NCI-H1930 (cell line): ENCODE data around the gene MLX.
"Not testable (repeated sequence)": the region's sequence is repeated elsewhere in the genome, so short reads cannot be mapped to it uniquely, and the experiment has no call there.

Experiments used
- DNase-seq, 2 experiments: peaks; one replicate each; lab custom pipeline; 2025; lab: John Stamatoyannopoulos, UW

The MLX gene

GRCh38 chr17:42579794-42580551 is 13.1 kb downstream of the MLX start:
- DNase-seq, result no peak

DNA sequence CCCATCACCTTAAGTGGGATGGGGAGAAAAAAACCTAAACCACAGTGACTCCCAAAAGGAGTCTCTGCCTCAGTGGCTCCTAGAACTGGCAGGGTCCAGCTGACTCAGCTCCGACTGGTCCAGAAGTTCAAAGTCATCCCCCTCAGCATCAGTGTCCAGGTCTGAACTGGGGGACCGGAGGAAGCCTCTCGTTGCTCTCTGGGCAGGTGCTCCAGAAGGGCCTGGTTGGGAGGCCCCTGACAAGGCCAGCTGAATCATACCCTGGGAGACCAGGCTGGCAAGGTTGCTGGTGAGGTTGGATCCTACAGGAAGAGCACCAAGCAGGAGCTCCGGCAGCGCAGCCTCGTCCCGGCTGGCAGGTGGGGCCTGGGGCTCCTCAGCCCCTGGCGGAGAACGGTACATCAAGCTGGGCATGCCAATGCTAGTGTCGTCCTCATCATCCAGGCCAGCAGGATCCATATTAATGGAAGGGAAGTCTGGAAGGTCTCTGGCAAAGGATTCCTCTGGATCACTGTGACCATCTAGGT is 14.9 kb downstream of the MLX start:
- DNase-seq, result no peak

- DNase-seq, result no peak
Observed at GRCh38 chr17:42584880-42585279, 18.0 kb downstream of the MLX start.

DNA sequence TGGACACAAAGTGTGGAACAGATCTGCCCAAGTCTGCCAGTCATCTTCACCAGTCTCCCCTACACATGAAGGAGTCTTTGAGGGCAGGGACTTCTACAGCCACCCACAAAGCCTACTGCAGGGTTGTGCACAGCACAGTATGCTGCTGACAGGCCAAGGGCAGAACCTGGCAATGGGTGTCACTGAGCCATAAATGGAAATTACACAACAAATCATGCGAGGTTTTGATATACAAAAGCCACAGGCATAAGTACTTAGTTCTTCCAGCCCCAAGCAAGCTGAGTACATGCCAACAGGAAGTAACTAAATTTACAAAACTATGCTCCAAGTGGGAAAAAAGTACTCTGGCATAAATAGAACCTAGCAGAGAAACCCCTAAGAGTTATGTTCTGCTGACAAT is 18.5 kb downstream of the MLX start:
- DNase-seq, result no peak

GRCh38 chr17:42586514-42587230 is 19.8 kb downstream of the MLX start:
- no peak for DNase-seq

DNA sequence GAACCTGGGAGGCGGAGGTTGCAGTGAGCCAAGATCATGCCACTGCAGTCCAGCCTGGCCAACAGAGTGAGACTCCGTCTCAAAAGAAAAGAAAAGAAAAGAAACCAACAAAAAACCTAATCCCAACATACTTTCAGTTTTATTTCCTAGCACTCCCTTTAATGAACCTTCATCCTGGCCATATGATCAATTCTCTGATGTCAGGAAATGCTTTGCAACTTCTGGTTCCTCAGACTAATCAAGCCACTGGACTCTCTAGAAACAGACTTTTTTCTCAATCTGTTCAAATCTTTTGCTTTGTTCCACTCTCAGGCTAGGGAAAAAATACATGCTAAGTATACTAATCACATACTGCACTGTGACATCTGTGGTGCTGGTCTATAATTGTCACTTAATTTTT is 24.0 kb downstream of the MLX start:
- DNase-seq, result no peak

DNA sequence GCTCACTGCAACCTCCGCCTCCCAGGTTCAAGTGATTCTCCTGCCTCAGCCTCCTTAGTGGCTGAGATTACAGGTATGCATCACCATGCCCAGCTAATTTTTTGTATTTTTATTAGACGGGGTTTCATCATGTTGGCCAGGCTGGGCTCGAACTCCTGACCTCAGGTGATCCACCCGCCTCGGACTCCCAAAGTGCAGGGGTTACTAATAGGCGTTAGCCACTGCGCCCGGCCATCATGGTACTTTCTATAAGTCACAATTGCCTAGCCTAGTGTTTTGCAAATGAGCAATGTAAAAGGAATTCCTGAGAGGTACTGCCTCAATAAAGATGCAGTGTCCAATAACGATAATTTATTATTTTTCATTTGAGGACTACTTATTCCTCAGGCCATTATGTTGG is 24.5 kb downstream of the MLX start:
- no peak for DNase-seq

- no peak for DNase-seq
Observed at GRCh38 chr17:42596386-42596785, 29.5 kb downstream of the MLX start.

GRCh38 chr17:42598905-42599304 is 32.0 kb downstream of the MLX start:
- no peak for DNase-seq

DNA sequence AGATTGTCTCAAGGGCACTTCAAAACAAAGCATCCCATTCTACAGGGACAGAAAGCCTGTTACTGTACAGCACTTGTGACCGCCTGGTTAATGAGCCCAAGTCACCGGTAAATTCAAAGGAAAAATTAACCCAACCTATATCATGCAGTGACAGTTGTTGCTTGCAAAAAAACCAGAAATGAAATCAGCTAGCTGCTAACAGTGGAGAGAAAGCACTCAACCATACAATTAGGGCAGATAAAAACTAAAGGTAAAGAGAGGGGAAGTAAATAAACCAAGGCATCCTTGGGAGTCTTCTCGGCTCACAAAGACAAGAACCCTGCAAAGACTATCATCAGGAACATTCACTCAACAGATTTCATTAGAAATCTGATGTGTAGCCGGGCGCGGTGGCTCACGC is 36.4 kb downstream of the MLX start:
- DNase-seq, result no peak

DNA sequence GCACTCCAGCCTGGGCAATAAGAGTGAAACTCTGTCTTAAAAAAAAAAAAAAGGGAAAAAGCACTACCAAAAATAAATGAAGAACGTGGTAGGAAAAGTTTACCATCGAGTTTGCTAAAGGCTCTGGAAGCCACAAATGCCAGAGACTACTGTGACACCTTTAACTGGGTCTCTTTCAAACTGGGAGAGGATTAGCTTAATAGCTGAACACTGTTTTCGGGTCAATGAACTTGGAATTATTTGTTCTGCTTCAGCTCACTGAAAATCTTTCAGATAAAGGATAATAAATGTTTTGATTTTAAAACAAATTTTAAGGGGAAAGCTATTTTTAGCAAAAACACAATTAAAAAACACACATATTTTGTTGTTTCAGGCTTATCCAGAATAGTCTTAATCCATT is 40.9 kb downstream of the MLX start:
- DNase-seq, result no peak

DNA sequence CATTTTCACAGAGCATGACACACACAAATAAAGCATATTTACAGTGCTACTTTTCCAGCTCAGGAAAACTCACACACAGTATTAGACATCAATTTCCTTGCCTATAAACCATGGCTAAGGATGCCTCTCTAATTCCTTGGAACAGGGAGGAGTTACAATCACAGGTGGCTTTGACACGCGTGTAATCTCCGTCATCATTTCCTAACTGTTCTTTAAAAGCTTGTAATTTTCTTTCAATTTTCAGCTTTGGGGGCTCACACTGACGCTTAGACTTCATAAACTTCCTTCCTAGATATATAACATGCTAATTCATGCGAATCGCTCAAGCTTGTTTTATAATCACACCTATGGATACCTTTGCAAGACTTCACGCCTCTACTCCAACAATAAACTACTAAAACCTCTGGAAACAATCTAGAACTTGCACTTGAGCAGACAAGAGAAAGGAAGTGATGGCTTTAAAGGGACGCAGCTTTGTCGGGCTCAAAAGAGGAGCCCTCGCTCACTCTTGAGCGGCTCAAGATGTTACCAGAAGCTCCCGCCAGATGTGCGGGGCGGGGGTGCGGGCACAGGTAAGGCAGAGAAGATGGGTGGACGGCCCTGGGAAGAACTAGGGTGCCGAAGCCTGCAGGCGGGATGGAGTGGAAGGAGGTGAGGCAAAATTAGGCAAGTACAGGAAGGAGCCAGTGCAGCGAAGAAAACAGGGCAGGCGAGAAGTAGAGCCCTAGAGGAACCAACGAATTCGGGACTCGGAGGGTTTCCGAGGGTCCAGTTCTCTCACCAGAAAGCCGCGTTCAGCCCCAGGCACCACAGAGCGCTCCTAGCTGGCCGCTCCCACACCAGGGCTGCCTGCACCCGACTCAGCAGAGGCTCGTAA is 41.6 kb downstream of the MLX start:
- no peak for DNase-seq

DNA sequence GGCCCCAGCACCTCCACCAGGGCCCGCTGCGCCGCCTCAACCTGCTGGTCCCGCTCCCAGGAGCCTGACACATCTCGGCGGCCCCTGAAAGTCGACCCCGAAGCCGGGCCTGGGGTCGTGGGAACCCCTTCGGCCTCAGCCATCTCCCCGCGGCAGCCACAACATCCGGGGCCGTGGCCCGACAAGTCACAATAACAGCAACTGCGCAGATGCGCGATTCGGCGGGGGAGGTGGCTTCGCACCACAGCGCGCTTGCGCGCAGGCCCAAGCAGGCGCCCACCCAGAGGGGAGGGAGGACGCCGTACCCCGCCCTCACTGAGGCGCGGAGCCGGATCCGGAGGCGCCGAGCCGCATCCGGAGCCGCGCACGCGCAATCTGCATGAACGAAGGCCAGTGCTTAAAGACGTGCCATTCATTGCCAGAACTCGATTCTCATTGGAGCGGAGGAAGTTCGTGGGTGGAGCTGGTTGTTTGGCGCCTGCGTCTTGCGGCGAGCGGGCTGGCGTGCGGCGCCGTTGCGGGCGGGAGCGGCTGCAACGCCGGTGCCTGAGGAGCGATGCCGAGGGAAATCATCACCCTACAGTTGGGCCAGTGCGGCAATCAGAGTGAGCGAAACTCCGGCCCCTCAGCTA is 42.4 kb downstream of the MLX start, which contains the start of the genes RETREG3 and TUBG1:
Gene RETREG3 (minus strand): TSS at position 193 of the 632 bp plus-strand sequence. CDS start 50 bp downstream, at position 143.
Gene TUBG1 (plus strand): TSS at position 502 of the 632 bp plus-strand sequence. CDS start 55 bp downstream, at position 557.
- DNase-seq, result peak; percentile 97 to 99

GRCh38 chr17:42609814-42610801 is 43.2 kb downstream of the MLX start:
- DNase-seq, result not testable (repeated sequence)

- no peak for DNase-seq
Observed at GRCh38 chr17:42612013-42612412, 45.1 kb downstream of the MLX start.

- no peak for DNase-seq
Observed at GRCh38 chr17:42613699-42614295, 46.9 kb downstream of the MLX start.

DNA sequence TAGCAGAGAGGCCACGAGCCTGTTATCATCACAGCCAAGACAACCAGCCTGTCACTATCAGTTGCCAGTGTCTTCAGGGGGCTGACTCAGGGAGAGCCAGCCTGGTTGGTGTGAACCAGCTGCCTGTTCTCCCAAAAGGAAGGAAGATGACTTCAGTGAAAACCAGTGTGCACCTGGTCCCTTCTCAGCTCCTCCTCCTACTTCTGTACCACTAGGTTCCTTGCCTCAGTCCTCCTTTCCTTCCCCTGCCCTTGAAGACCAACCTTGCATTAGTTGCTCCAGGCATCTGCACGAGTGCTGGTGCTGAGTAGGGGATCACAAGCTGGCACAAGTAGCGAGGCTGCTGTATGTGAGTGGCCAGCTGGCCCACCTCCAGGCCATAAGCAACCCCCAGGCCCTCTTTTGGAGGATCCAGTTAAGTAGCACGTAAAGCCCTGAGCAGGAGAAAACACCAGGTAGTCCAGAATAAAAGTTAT is 51.1 kb downstream of the MLX start:
- no peak for DNase-seq

- no peak for DNase-seq
Observed at GRCh38 chr17:42618442-42619150, 51.7 kb downstream of the MLX start.

GRCh38 chr17:42621987-42622386 is 55.1 kb downstream of the MLX start:
- not testable (repeated sequence) for DNase-seq
